Ectodermal cell (in vitro differentiated cells): ENCODE measurements around the gene FGD5.

ENCODE experiments used
- H3K27ac ChIP-seq: 2 replicates; pipeline ENCODE4 v1.7.0; 2013; ENCODE audit warnings: mild to moderate bottlenecking, low read depth, low read length; ENCODE audit not compliant: insufficient read depth, poor library complexity, severe bottlenecking
- H3K27me3 ChIP-seq: 2 replicates; pipeline ENCODE4 v1.7.0; 2013; ENCODE audit warnings: mild to moderate bottlenecking, low read length; ENCODE audit not compliant: insufficient read depth, control insufficient read depth, poor library complexity, severe bottlenecking
- H3K36me3 ChIP-seq: one replicate; pipeline ENCODE4 v1.7.0; 2013; ENCODE audit warnings: low read length; ENCODE audit not compliant: control insufficient read depth, insufficient read depth
- H3K4me1 ChIP-seq: one replicate; pipeline ENCODE4 v1.7.0; 2013; ENCODE audit warnings: low read length; ENCODE audit not compliant: control insufficient read depth, insufficient read depth
- H3K4me3 ChIP-seq: 2 replicates; pipeline ENCODE4 v1.7.0; 2013; ENCODE audit warnings: low read depth, low read length, control low read depth; ENCODE audit not compliant: insufficient read depth
- H3K9me3 ChIP-seq: 2 replicates; pipeline ENCODE4 v1.7.0; 2013; ENCODE audit warnings: mild to moderate bottlenecking, low read length, moderate library complexity; ENCODE audit not compliant: control insufficient read depth
- WGBS, 2 experiments: methylation state at CpG; one replicate each; pipeline ENCODE4 v1.1.7; 2013; ENCODE audit warnings: missing lambda C conversion rate in 2 of 2; 5-methylcytosine and 5-hydroxymethylcytosine counted together

FGD5 gene

DNA sequence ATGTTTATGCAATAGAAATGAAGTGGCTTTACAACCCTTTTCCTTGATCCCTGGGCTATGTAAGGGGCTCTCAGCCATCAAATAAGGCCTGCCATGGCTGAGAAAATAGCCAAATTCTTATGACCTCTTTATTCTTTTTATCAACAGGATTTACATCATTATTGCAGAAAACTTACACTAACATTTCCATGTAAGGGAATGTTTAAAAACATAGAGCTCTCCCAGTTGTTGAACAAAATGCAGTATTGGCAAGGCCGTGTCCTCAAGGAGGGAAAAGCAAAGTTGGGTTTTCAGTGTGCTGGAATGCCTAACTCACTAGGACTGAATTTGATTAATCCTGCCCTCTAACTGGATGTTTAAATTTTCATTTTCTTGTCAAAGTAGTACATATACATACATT is 150.9 kb downstream of the FGD5 start:
- Histone ChIP-seq H3K27ac (no peak overlapping the region), H3K27me3 (no peaks in the 10 kb centered on the region), H3K4me3 (no peak overlapping the region), H3K4me1 (no peaks in the 10 kb centered on the region), H3K36me3 (peaks cover 9% of the 10 kb centered on the region), H3K9me3 (peaks cover 2% of the 10 kb centered on the region)
- 95 to 97% methylated on average over 1 of the region's 1 CpG for whole genome bisulfite sequencing, 2 experiments

DNA sequence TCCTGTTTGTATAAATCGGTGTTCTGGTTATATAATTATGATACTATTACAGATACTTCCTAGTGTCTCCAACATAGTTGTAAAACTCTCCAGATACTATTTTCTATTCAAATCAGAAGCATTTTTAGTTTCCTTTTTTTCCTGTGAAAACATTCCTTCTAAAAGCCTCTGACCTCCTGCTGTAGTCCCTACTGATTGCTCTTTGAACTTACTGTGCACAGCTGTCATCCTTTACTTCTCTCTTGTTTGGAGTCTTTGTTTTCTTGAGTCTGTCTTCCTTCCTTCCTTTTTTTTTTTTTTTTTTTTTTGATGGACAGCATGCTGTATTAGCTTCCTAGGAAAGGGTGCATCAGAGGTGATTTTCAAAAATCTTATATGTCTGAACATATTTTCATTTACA is 157.6 kb downstream of the FGD5 start:
- H3K27me3 ChIP-seq: no peaks in the 10 kb centered on the region
- WGBS, 2 experiments: no CpG with 5 or more reads among the region's 1 CpG
- H3K36me3 ChIP-seq: peaks cover 3% of the 10 kb centered on the region
- no peaks in the 10 kb centered on the region for H3K4me1 ChIP-seq
- no peak overlapping the region for H3K27ac ChIP-seq
- no peak overlapping the region for H3K4me3 ChIP-seq
- H3K9me3 ChIP-seq: no peaks in the 10 kb centered on the region

DNA sequence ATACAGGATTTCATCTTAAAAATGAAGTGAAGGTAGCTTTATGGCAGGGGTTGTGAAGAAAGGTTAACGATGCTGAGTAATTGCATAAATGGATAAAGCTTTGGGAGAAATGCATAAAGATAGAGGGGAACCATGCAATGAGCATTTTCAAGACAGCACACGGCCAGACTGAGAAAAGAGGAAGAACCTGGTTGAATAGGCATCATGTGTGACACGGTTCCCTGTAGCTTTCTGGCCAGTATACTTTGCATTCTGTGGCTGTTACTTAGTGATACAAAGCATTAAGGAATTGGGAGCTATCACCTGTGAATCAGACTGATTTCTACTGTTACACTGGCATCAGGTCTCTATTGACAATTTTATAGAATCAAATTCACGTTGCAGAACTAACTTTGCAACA is 161.9 kb downstream of the FGD5 start:
- Histone ChIP-seq H3K27ac (no peak overlapping the region), H3K4me1 (no peaks in the 10 kb centered on the region), H3K4me3 (no peak overlapping the region), H3K27me3 (no peaks in the 10 kb centered on the region), H3K9me3 (no peaks in the 10 kb centered on the region), H3K36me3 (no peaks in the 10 kb centered on the region)
- WGBS, 2 experiments: 95 to 96% methylated on average over 4 of the region's 4 CpGs
